ENCODE data around the gene NME1. TPM values are rescaled to one million over a fixed set of nuclear protein-coding genes. Genes with fewer than 3 reads are reported as not detected.
"Not testable (repeated sequence)": the region's sequence is repeated elsewhere in the genome, so short reads cannot be mapped to it uniquely, and the experiment has no call there.

NME1 gene
- total RNA-seq, 1 donor from 2014 or later: 101 TPM

- Mint-ChIP-seq H3K27ac (ENCODE audit: unreplicated experiment) (peak overlapping the region; percentile 98), H3K36me3 (ENCODE audit: low read depth) (no peaks in the 10 kb centered on the region), H3K4me3 (ENCODE audit: unreplicated experiment) (peak overlapping the region; percentile 95), H3K4me1 (ENCODE audit: low read depth) (peaks cover 64% of the 10 kb centered on the region), H3K9me3 (ENCODE audit: low read depth) (no peaks in the 10 kb centered on the region), H3K27me3 (ENCODE audit: low read depth) (no peaks in the 10 kb centered on the region)
- TF ChIP-seq, protein P1, sequence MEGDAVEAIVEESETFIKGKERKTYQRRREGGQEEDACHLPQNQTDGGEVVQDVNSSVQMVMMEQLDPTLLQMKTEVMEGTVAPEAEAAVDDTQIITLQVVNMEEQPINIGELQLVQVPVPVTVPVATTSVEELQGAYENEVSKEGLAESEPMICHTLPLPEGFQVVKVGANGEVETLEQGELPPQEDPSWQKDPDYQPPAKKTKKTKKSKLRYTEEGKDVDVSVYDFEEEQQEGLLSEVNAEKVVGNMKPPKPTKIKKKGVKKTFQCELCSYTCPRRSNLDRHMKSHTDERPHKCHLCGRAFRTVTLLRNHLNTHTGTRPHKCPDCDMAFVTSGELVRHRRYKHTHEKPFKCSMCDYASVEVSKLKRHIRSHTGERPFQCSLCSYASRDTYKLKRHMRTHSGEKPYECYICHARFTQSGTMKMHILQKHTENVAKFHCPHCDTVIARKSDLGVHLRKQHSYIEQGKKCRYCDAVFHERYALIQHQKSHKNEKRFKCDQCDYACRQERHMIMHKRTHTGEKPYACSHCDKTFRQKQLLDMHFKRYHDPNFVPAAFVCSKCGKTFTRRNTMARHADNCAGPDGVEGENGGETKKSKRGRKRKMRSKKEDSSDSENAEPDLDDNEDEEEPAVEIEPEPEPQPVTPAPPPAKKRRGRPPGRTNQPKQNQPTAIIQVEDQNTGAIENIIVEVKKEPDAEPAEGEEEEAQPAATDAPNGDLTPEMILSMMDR (IDR thresholded peaks at IDR 0.05): peak; percentile 78
- DNase-seq (ENCODE audit: low spot score): no peak
These were observed 33.7 kb upstream of the NME1 start for GRCh38 chr17:51119415-51120356.

- no peaks in the 10 kb centered on the region for H3K9me3 Mint-ChIP-seq (ENCODE audit: low read depth)
- DNase-seq (ENCODE audit: low spot score): peak; percentile 93
- peak overlapping the region; percentile 95 for H3K4me3 Mint-ChIP-seq (ENCODE audit: unreplicated experiment)
- peaks cover 64% of the 10 kb centered on the region for H3K4me1 Mint-ChIP-seq (ENCODE audit: low read depth)
- TF ChIP-seq, protein P1 (IDR thresholded peaks at IDR 0.05): no peak
- H3K36me3 Mint-ChIP-seq (ENCODE audit: low read depth): no peaks in the 10 kb centered on the region
- H3K27me3 Mint-ChIP-seq (ENCODE audit: low read depth): no peaks in the 10 kb centered on the region
- H3K27ac Mint-ChIP-seq (ENCODE audit: unreplicated experiment): peak overlapping the region; percentile 98
These were observed 33.0 kb upstream of the NME1 start for GRCh38 chr17:51120357-51120738.

GRCh38 chr17:51120739-51121619, 32.4 kb upstream of the NME1 start, which contains the start of gene SPAG9:
SPAG9 (minus strand) TSS chr17:51120868; CDS start chr17:51120656, 212 bp downstream.
- TF ChIP-seq, protein P1 (IDR thresholded peaks at IDR 0.05): no peak
- Mint-ChIP-seq H3K9me3 (ENCODE audit: low read depth) (no peaks in the 10 kb centered on the region), H3K4me3 (ENCODE audit: unreplicated experiment) (peak within 1 kb of the TSS; percentile 95), H3K36me3 (ENCODE audit: low read depth) (no peaks in the 10 kb centered on the region), H3K27me3 (ENCODE audit: low read depth) (no peaks in the 10 kb centered on the region), H3K4me1 (ENCODE audit: low read depth) (peaks cover 63% of the 10 kb centered on the region), H3K27ac (ENCODE audit: unreplicated experiment) (peak within 1 kb of the TSS; percentile 99)
- peak; percentile 98 for DNase-seq (ENCODE audit: low spot score)

GRCh38 chr17:51121620-51122472, 31.5 kb upstream of the NME1 start:
- TF ChIP-seq, protein P1 (IDR thresholded peaks at IDR 0.05): no peak
- H3K9me3 Mint-ChIP-seq (ENCODE audit: low read depth): no peaks in the 10 kb centered on the region
- no peaks in the 10 kb centered on the region for H3K27me3 Mint-ChIP-seq (ENCODE audit: low read depth)
- H3K36me3 Mint-ChIP-seq (ENCODE audit: low read depth): no peaks in the 10 kb centered on the region
- no peak for DNase-seq (ENCODE audit: low spot score)
- peak overlapping the region; percentile 99 for H3K27ac Mint-ChIP-seq (ENCODE audit: unreplicated experiment)
- peak overlapping the region; percentile 76 for H3K4me3 Mint-ChIP-seq (ENCODE audit: unreplicated experiment)
- H3K4me1 Mint-ChIP-seq (ENCODE audit: low read depth): peaks cover 59% of the 10 kb centered on the region

DNA sequence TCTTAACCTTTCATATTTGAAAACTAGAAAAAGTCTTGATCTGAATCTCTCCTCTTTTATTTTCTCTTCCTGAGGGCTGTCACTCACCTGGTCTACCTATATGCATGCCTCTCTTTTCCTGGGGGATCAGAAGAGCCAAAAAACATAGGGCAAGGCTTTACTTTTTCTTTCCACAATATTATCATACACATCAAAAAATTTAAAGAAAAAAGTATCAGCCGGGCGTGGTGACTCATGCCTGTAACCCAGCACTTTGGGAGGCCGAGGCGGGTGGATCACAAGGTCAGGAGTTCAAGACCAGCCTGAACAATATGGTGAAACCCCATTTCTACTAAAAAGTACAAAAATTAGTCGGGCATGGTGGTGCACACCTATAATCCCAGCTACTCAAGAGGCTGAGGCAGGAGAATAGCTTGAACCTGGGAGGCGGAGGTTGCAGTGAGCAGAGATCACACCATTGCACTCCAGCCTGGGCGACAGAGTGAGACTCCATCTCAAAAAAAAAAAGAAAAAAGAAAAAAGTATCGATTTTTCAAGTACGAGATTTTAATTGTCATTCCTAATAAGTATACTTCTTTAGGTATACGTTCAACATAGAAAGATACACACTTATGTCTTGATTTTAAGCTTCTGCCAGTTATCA, 30.8 kb upstream of the NME1 start:
- not testable (repeated sequence) for H3K9me3 Mint-ChIP-seq (ENCODE audit: low read depth); H3K36me3 Mint-ChIP-seq (ENCODE audit: low read depth); H3K27me3 Mint-ChIP-seq (ENCODE audit: low read depth); DNase-seq (ENCODE audit: low spot score)
- Mint-ChIP-seq H3K4me1 (ENCODE audit: low read depth) (peaks cover 51% of the 10 kb centered on the region), H3K27ac (ENCODE audit: unreplicated experiment) (peak overlapping the region; percentile 99), H3K4me3 (ENCODE audit: unreplicated experiment) (peak overlapping the region; percentile 76)
